Stimulated activated CD4-positive, alpha-beta T cell treated with anti-CD3 and anti-CD28 coated beads, Interleukin-4, amount 100 ng/mL, for 48 hours (primary cell): Measurements from ENCODE around the gene ATXN1.

Experiments
- DNase-seq, 2 donors: peaks; one replicate each; pipeline ENCODE4 v3.0.0-alpha.2; 2020; ENCODE audit warnings: low read depth in 2 of 2

ATXN1 gene

DNA sequence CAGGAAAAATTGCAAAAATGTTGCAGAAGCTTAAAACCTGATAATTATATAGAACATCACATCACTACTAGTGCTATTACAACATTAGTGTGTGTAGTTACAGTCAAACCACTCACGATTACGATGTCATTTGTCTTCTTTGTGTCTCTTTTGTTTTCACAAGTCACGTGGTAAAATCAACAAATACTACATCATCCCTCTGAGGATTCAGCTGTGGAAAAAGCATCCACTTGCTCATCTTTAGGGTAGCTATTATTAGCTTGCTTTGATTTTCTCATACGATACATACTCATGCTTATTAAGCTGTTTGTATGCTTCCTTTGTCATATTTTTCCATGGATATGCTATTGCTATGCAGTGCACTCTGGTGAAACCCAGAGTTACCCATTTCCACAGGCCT is 22.2 kb upstream of the ATXN1 start:
- DNase-seq = no peak

DNA sequence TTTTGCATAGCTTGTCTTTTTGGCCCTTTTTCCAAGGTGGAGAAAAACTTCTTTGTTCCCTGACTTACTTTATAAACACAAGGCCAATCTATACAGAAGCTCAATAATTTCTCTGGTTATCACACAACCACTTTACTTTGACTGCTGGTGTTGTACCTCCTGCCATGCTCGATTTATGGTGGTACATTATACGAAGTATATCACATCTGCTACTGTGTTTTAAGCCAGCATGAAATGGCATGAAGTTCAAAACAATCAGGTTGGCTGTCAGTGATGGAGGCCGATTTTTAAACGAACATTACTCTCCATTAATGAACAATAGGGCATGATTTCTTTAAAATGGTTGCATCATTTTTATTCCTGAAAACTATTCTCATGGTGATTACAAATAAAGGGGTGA is 21.0 kb upstream of the ATXN1 start:
- no peak for DNase-seq

DNA sequence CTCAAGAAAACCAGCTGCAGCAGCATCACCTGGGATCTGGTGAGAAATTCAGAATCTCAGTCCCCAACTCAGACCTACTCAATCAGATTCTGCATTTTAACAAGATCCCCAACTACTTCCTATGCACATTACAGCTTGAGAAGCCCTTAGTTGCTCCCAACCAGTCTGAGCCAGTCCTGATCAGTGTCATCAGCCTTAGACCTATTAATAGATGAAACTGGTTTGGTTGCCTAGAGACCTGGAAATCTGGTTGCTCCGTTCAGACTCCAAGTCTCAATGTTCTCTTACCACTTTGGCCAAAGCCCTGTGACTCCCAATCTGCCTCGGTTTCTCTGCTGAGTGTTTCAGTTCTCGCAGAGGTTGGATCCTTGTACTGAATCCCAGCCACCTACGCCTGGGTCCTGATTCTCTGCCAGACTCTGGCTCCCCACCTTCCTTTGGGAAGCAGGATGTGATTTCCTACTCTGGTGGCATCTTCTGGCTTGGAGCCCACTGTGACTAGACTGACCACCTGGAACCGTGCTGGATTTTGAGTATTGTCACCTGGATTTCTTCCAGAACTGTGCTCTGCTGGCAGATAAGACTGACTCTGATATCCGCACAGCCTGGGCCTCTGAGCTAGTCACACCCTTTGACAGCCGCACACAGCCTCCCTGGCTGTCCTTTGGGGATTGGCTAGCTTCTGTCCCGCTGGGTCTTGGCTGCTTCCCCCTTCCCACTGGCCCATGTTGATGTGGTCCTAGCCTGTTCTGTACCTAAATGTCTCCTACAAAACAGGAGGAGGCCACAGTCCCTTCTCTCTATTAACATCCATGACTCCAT is 20.3 kb upstream of the ATXN1 start:
- DNase-seq = no peak

DNA sequence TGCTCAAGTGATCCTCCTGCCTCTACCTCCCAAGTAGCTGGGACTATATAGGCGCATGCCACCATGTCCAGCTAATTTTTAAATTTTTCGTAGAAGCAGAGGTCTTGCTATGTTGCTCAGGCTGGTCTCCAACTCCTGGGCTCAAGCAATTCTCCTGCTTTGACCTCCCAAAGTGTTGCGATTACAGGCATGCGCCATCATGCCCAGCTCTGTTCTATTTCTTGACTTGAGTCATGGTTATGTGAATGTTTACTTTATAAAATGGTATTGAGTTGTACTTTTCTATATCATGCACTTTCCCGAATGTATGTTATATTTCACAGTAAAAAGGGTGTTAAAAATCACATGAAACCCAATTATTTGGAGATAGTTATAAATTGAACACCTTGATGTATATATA is 17.3 kb upstream of the ATXN1 start:
- no peak for DNase-seq

DNA sequence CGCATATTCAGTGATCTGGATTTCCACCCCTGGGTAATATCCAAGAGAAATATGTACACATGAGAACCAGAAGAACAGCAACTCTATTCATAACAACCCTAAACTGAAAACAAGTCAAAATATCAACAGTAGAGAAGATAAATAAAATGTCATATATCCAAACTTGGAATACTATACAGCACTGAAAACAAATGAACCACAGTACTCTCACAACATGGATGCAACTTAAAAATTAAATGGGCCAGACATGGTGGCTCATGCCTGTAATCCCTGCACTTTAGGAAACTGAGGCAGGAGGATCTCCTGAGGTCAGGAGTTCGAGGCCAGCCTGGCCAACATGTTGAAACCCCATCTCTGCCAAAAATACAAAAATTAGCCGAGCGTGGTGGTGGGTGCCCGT is 16.5 kb upstream of the ATXN1 start:
- DNase-seq = no peak

DNA sequence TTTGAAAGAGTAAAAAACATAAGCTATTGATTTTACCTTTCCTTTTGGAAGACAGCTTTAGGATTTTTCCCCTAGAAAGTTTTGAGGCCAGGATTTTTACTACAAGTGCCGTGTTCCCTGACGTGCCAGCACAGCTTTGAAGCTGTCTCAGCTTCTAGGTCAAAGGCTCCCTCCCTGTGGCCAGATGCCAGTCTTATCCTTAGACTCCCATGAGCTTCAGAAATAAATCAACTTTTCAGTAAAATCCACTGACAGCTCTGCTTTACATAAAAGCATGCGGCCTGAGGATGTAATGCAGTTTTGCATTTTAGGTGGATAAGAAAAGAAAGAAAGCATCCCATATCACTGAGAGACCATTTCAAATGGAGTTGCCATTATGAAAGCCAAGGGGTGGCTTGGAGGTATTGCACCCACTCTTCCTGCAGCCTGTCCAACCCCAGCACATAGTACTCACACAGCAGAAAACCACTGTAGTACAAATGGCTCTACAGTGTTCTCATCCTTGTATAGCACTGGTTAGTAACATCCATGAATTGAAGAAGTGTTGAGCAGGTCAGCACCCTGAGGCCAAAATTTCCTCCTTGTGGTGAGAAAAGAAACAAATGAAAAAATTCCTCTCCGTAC is 15.2 kb upstream of the ATXN1 start:
- DNase-seq = no peak

DNA sequence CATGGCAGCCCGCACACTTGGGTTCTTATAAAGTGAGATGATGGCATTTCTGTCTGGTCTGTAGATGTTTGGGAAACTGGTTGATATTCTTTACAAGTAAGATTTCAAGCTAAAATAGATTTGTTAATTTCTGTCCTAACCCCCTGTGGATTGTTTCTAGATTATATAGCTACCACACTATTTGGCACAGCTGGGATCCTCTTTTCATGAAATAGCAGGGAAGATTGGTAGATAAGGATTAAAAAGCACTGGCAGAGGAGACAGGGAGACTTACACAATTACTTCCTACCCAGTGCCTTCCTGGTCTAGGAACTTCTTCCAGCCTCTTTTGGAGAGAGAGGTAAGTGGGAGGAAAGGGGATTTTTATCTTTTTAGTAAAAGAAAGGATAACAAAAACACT is 13.2 kb upstream of the ATXN1 start:
- DNase-seq = no peak

DNA sequence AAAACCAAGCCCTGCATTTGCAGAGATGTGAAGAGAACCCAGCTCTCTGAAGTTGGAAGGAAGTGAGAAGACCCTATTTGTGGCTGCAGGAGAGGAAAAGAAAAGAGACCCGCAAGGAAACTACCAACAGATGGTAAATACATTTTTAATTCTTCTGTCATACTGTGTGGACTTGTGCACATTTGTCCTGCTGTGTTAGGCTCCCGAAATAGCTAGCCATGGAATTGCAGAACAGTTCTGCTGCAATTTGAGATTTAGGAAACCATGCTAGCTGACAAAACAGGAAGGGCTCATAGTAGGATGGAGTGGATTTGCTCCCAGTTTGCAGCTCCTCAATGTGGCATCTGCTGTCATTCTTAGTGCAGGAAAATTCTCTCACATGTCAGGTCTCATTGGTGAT is 12.1 kb upstream of the ATXN1 start:
- no peak for DNase-seq

DNA sequence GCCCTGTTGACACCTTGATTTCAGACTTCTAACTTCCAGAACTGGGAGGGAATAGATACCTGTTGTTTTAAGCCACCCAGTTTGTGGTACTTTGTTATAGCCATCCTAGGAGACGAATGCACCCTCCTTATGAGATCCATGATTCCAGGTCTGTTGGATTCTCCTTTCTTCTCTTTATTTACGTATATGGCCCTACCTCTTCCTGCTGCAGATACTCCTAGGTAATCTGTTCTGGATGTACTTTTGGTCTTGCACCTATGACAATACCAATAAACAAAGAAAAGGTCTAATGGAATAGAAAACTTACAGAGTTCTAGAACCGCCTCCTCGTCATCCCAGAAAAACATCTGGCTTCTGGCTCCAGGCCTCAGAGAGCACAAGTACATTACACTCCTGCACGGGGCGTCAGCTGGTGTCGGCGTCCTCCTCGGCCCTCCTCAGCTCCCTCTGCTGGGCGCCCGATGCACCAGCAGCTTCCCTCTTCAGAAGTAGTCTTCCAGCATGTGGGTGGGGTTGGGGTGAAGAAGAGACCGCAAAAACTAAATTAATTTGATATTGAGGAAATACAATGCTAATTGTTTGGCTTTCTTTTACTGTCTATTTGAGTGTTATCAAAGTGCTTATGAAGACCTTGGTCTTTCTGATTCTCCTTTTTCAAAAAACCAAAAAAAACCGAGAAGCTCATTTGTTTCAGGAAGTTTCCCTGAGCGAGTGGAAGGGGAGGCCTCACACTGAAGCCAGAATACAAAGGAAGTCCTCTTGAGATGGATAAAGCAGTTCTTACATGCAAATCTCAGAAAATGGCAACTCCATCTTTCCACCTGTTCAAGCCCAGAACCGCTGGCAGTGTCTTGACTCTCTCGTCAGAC is 9.7 kb upstream of the ATXN1 start:
- DNase-seq = peak; percentile 66 to 68

DNA sequence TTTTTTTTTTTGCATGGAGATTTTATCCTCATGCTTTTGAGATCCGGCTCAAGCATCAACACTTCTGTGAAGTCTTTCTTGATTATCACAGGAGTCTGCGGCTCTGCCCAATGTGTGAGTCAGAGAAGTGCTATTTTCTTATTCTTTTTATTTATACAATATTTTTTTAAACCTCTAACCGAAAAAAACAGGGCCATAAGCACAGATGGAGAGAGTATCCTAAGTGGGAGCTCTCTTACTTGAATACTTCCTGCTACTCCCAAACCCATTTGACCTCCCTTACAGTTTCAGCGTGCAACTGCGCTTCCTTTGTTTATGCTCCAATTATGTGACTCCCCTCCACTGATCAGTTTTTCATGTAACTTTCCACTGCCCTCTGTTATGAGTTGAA is 8.7 kb upstream of the ATXN1 start:
- DNase-seq = no peak

DNA sequence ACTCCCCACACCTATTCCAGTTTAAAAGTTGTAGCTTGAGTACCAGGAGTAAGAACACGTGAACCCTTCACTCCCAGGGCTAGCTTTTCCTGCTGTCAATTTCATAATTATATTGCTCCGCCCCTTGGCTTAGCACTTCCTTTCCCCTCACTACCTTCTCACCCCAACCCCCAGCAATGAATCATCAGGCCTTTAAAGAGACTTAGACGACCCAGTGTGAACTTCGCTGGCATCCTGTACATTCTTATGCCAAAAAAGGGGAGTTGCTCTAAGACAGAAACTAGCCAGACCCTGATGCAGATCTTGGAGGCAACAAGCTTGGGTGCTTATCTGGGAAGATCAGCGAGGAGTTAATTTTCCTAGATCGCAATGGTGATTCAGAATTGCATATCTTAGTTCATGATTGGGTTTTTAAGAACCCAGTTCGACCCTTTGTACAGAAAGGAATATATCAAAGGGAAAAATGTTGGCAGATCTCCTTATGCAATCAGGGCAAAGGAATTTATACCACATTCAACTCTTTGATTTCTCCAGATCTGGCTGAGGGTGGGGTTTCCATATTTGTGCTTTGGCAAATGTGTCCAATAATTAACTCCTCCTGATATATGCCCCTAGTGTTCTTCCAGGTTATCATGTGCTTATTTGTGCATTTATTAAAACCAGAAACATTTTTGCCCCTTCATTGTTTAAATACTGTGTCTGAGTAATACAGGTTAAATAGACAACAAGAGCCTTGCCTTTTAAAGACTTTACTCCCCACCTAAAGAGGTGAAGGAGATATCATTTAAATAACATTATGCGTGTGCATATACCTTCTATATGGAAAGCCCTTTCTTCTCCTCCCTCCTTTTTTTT is 8.1 kb upstream of the ATXN1 start:
- peak; percentile 26 to 62 for DNase-seq

DNA sequence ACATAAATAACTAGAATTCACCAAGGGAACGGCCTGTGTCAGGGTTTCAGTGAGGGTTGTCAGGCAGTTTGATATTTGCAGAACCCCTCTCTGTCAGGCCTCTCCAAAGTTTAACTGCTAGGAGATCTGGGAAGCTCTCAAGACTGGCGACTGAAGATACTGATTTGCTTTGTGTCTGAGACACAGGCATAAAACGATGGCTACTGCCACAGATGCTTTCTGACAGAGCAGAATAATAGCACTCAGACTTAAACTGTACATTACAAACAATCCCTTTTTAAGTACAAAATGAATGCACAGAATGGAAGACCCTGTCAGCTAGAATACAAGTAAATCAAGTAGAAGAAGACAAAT is 7.2 kb upstream of the ATXN1 start:
- DNase-seq = no peak

DNA sequence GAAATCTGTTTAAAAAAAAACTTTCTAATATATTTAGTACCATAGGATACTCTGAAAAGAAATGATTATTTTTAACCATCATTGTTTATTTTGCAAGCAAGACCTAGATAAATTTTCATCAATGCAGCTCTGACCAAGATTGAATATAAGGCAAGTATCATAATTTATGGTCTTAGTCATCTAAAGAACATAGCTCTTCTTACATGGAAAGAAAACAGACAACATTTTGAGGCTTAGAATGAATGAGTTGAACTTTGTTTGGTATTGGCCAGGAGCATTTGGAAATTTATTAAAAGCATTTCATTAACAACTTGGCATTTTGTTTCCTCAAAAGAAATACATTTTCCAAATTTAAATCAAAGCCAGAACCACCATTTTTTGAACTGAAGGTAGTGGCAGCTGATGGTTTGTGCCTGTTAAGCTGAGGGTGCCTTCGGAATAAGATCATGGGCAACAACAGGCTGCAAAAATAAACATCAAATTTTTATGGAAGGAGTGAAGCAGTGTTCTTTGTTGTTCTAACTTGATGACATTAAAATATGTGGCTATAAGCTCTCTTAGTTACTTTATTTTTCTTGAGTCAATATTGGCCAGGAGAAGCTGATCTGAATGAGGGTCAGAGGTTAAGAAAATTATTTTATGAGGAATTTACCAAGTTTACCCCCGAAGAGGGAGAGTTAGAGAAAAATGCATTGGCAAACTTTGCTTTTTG is 6.7 kb upstream of the ATXN1 start:
- no peak for DNase-seq

DNA sequence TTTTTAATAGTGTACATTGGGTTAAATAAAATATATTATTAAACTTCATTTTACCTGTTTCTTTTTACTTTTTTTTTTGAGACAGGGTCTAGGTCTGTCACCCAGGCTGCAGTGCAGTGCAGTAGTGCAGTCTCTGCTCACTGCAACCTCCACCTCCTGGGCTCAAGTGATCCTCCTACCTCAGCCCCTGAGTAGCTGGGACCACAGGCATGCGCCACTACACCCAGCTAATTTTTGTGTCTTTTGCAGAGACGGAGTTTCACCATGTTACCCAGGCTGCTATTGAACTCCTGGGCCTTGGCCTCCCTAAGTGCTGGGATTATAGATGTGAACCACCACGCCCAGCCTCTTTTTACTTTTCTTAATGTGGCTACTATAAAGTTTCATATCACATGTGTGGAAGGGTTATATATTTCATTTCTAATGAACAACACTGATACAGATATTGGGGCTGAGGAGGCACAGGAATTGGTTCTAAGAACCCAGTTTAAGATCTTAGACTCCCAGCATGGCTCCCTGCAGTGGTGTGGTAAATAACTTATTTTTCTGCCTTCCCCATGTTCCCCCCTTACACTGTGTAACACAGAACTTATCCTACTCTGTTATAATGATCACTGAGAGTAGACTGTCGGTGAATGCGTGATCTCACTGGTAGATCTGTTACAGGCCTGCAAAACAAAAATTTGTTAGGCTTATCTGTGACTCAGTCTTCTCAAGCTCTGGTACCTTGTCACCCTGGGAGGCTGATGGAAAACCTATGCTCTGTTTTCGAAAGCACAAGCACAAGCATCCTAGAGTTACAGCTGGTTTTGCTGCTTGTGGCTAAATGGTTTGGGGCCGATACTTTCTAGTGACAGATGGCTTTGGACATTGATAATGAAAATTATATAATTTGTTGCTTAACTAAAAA is 5.8 kb upstream of the ATXN1 start:
- no peak for DNase-seq

DNA sequence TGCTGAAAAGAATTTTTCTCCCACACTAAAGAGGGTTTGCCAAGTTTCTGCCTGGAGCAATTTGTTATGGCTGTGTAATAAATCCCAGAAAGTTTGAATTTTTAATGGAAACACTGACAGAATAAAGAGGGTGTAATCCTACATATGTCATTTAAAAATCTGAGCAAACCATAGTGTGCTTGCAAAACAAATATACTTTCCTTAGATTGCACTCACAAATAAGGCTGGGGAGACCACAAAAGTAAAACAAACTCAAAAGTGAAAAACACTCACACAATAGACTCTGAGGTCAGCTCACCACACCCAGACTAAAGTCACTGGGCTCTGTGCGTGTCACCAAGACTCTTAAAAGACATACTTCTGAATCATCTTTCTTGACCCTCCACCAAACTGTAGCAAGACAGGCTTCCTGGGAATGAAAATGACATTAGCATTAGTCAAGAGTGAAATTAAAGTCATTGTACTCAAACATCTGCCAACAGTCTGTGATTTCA is 4.8 kb upstream of the ATXN1 start:
- peak in 1 of 2 donors; percentile 34 for DNase-seq

DNA sequence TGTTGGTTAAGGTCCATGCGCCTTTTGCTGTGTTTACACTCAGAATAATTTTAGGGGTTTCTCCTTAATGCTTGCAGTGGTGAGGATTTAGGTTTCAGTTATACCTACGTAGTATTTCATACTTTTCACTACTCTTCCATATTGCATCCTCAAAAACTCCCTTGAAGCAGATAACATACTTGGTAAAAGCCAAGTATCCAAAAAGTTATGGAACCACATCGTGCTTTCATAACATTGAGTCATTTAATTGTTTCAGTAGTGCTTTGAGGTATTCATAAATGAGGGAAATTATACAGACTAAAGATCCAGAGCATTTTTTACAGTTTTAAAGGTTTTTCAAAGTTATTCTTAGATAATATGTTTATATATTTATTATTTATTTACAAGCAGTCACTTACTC is 4.0 kb upstream of the ATXN1 start:
- no peak for DNase-seq

DNA sequence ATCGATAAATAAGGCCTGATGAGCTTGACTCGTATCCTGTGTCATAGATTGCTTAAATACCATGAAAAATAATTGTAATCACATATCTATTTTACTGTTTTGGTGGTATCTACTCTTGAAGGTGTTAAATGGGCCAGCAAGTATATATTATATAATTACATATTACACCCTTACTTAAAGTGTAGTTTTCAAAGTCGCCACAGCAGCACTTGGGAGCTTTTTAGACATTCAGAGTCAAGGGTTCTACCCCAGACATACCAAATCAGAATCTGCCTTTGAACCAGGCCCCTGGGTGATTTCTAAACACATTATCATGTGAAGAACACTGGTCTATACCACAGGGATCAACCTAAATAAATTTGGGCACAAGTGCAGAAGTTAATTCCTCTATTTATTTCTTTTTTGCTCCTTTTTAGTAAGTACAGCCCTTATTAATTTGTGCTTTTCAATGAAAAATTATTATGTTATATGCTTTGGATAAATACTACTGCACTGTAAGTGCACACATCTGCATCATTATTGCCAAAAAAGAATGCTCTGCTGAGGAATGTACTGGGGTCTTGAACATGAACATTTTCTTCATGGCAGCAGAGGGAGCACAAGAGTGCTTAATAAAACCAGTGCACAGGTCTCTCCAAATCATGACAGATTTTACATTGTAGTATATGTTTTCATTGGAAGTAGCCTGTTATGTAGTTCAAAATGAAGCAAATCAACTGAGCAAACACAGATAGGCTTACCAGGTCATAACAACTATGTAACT is 3.1 kb upstream of the ATXN1 start:
- no peak for DNase-seq

DNA sequence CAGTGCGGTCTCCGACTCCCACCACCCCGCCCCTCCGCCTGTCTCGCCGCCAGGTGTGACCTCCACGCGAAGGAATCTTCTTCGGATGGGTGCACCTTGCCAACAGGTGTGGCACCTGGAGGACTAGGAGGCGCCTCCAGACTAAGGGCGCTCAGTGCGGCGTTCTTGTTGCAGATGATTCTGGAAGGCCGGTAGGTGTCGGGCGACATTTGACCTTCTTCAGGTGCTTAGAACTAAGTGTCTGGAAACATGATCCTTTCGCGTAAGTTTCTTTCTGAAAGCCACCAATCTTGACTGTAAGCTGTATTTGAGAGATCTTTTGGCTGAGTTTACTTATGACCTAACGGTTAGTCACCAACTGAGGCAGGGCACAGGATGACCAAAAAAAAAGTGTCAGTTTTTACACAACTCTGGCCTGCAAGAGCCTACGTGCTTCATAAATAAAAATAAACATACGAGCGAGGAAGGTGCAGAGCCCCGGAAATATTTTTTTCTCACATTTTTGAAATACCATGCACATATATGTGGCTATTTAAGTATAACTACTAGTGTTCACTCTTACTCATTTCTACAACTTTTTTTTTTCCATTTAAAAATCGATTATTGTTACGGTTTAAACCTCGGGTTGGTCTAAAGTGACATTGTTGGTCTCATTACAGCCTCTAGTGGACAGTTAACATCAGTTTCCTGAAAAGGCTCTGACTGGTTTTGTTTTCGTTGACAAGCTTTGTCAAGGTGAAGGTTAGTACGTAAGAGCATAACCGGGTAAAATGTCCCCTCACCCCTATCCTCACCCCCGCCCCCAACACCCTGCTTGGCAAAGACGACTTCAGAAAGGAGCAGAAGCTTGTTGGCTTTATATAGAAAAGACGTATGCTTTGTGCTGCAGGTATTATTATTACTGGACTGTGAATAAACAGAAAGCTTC is 1.6 kb upstream of the ATXN1 start:
- DNase-seq = peak; percentile 22 to 28
